GM19463 (cell line): ENCODE results near the gene MAP2K5.
A peak's percentile ranks its signal among the peaks of the same experiment; 100 is the strongest.

Source experiments
- ATAC-seq: cut with Tn5 transposase; IDR thresholded peaks from one replicate; pipeline ENCODE4 v1.9.1; 2021; ENCODE audit warnings: mild to moderate bottlenecking, moderate library complexity; ENCODE audit not compliant: unreplicated experiment

The MAP2K5 gene

GRCh38 chr15:67745073-67746006, 202.8 kb downstream of the MAP2K5 start:
- no peak for ATAC-seq

GRCh38 chr15:67746022-67746421, 203.5 kb downstream of the MAP2K5 start:
- no peak for ATAC-seq

GRCh38 chr15:67746450-67746849, 203.9 kb downstream of the MAP2K5 start:
- ATAC-seq: no peak

GRCh38 chr15:67747921-67748320, 205.4 kb downstream of the MAP2K5 start:
- no peak for ATAC-seq

- no peak for ATAC-seq
Observed at GRCh38 chr15:67750371-67750770, 207.9 kb downstream of the MAP2K5 start.

- ATAC-seq: no peak
Observed at GRCh38 chr15:67753891-67754290, 211.4 kb downstream of the MAP2K5 start.

GRCh38 chr15:67755264-67755663, 212.8 kb downstream of the MAP2K5 start:
- no peak for ATAC-seq

GRCh38 chr15:67755936-67756335, 213.4 kb downstream of the MAP2K5 start:
- no peak for ATAC-seq

GRCh38 chr15:67758619-67759300, 216.3 kb downstream of the MAP2K5 start:
- ATAC-seq: no peak

GRCh38 chr15:67760901-67761300, 218.4 kb downstream of the MAP2K5 start:
- ATAC-seq: no peak

GRCh38 chr15:67761343-67761742, 218.8 kb downstream of the MAP2K5 start:
- no peak for ATAC-seq

- peak; percentile 94 for ATAC-seq
Observed at GRCh38 chr15:67762610-67763368, 220.3 kb downstream of the MAP2K5 start.

- no peak for ATAC-seq
Observed at GRCh38 chr15:67765701-67766100, 223.2 kb downstream of the MAP2K5 start.

GRCh38 chr15:67766968-67767367, 224.5 kb downstream of the MAP2K5 start:
- ATAC-seq: no peak

- no peak for ATAC-seq
Observed at GRCh38 chr15:67768313-67768977, 225.9 kb downstream of the MAP2K5 start.

- ATAC-seq: no peak
Observed at GRCh38 chr15:67769497-67770357, 227.2 kb downstream of the MAP2K5 start.

GRCh38 chr15:67770358-67770628, 227.8 kb downstream of the MAP2K5 start:
- no peak for ATAC-seq

- ATAC-seq: no peak
Observed at GRCh38 chr15:67771189-67771800, 228.8 kb downstream of the MAP2K5 start.

GRCh38 chr15:67774626-67775025, 232.1 kb downstream of the MAP2K5 start:
- no peak for ATAC-seq

- ATAC-seq: no peak
Observed at GRCh38 chr15:67775250-67775649, 232.7 kb downstream of the MAP2K5 start.
